ELR (cell line): ENCODE results near the gene IGSF6.

Experiments used
- DNase-seq: peaks from one replicate; pipeline ENCODE4 v3.0.0-alpha.2; 2015; ENCODE audit warnings: low read depth

The IGSF6 gene

DNA sequence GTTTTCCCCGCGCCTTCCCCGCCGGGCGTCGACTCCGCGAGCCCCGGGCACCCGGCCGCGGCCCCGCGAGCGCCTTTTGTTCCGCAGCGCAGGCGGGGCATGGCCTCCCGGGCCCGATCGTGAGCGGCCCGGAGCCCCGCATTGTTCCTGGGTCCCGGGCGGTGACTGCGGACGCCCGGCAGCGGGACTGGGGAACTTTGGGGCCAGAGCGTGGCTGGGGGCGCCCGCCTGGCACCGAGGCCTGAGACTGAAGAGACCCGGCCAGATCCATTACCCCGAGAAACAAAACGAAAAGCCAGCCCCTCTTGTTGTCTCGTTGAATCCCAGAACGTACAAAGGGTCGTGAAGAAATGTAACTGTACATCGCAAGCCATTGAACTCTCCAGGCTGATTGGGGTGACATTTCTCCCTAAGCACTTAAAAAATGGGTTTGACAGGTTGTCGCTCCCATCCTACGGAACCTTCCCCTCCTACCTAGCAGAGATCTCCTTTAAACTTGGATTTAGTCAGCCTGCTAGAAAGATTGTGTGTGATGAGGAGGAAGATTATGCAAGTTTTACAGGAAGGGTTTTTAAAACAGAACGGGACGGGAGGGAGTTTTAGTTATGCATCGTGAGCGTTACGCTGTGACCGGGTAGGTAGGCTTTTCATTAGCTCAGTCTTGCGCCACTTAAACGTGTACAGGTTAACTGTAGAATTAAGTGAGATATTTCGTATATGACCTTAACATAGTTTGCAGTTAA, 52.2 kb downstream of the IGSF6 start:
- DNase-seq = peak; percentile 57

GRCh38 chr16:21599122-21600030, 53.0 kb downstream of the IGSF6 start, which contains the start of gene METTL9:
TSS of gene METTL9 (plus strand) at chr16:21599577. CDS start at chr16:21599734, 157 bp downstream.
- DNase-seq = peak; percentile 95

DNA sequence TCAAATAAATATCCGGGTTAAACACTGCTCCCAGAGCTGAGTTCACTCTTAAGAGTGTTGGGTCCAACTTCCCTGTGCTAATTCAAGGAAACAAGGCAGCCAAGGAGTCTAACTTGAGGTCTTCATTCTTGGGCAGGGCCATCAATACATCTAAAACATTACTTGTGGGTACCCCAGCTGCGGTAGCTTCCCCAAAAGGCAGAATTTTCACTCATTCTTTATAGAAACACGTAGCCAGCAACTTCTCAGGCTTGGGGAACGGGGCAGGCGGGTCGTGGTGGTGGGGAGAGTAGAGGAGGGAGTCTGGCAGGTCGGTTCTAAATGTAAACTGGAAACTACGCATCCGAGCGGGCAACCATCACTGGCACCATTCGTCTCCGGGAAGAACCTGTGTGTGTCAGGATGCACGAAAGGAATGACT, 53.7 kb downstream of the IGSF6 start:
- DNase-seq = no peak

- no peak for DNase-seq
Observed at GRCh38 chr16:21598206-21598605, 54.2 kb downstream of the IGSF6 start.

DNA sequence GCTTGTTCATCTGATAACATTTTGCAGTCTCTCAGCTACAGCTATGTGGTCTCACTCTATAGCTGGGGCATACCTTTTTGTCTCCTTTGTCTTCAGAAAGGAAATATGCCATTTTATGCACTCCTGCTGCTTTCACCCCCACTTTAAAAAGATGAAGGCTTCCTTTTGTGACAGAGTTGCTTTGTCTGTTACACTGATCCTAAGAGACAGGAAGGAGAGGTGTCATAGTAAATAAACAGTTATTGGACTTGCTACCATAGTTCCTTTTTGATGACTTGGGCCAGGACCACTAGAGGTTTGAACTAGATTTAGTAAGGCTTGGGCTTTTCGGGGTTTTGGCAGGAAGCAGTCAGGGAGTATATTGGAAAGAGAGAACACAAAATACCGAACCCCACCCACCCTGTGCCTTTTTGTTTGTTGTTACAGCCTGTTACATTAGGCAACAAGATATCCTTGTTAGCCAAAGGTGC, 54.8 kb downstream of the IGSF6 start:
- no peak for DNase-seq

- no peak for DNase-seq
Observed at GRCh38 chr16:21593530-21594289, 58.7 kb downstream of the IGSF6 start.

- DNase-seq = no peak
Observed at GRCh38 chr16:21592191-21592590, 60.2 kb downstream of the IGSF6 start.

GRCh38 chr16:21590796-21591195, 61.6 kb downstream of the IGSF6 start:
- peak; percentile 28 for DNase-seq

DNA sequence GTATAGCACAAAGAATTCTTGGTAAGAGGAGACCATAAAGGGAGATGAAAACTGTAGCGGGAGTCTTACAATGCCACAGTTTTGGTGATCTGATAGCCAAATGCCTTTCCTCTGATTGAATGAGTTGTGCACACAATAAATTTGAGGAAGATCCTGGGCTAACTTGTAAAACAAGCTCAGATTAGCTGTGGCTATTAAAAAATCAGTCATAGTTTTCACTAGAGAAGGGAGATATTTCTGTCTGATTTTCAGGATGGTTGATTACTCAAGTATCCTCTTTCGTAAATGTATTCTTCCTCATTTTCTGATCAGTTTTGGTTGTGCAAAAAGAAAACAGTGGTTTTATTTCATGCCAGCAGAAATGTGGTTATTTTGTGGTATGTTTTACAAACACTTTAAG, 62.1 kb downstream of the IGSF6 start:
- no peak for DNase-seq

DNA sequence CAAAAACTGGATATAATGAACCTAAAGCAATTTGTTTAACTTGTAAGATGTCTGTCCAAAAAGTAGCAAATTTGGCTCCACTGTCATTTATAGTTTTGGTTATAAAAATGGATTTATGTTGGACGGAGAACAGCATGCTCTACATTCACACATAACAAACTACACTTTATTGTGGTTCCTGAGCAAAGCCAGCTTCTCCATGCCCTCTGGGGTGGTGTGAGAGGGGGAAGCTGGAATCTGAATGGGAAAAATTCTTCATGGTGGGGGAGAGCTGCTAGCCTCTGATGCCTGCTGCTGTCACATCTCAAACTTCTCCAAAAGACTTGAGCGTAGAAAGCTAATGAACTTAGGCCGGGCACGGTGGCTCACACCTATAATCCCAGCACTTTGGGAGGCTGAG, 62.9 kb downstream of the IGSF6 start:
- no peak for DNase-seq
